ENCODE results near the gene ASS1.

GRCh38 chr9:130454096-130454811, 9.5 kb downstream of the ASS1 start:
- TF ChIP-seq POLR2A (IDR thresholded peaks at IDR 0.05) (no peak), EP300 (IDR thresholded peaks at IDR 0.05) (no peak)
- TF ChIP-seq, protein P1, sequence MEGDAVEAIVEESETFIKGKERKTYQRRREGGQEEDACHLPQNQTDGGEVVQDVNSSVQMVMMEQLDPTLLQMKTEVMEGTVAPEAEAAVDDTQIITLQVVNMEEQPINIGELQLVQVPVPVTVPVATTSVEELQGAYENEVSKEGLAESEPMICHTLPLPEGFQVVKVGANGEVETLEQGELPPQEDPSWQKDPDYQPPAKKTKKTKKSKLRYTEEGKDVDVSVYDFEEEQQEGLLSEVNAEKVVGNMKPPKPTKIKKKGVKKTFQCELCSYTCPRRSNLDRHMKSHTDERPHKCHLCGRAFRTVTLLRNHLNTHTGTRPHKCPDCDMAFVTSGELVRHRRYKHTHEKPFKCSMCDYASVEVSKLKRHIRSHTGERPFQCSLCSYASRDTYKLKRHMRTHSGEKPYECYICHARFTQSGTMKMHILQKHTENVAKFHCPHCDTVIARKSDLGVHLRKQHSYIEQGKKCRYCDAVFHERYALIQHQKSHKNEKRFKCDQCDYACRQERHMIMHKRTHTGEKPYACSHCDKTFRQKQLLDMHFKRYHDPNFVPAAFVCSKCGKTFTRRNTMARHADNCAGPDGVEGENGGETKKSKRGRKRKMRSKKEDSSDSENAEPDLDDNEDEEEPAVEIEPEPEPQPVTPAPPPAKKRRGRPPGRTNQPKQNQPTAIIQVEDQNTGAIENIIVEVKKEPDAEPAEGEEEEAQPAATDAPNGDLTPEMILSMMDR (IDR thresholded peaks at IDR 0.05) = no peak
